ENCODE results near the gene SHC2. TPM values are rescaled to one million over a fixed set of nuclear protein-coding genes. Genes with fewer than 3 reads are reported as not detected.
A peak's percentile ranks its signal among the peaks of the same experiment; 100 is the strongest.

The SHC2 gene
- total RNA-seq, 1 donor from 2014 or later, result 24.0 TPM

- H3K4me1 ChIP-seq, result peaks cover 7% of the 10 kb centered on the region
- DNase-seq, result no peak
- ATAC-seq, result no peak
- no peak overlapping the region for H3K27ac ChIP-seq
- no peaks in the 10 kb centered on the region for H3K36me3 ChIP-seq
- no peaks in the 10 kb centered on the region for H3K27me3 ChIP-seq (ENCODE audit: low read depth)
- H3K9me3 ChIP-seq, result no peaks in the 10 kb centered on the region
- no peak overlapping the region for H3K4me3 ChIP-seq
- intact Hi-C loops (cut with DNase I), result no loop called here
- no peak for TF ChIP-seq CTCF (IDR thresholded peaks at IDR 0.05)
These were observed 14.5 kb upstream of the SHC2 start for GRCh38 chr19:475360-475759.

- no peaks in the 10 kb centered on the region for H3K9me3 ChIP-seq
- H3K36me3 ChIP-seq, result no peaks in the 10 kb centered on the region
- H3K4me3 ChIP-seq, result peak overlapping the region; percentile 29
- peak overlapping the region; percentile 82 for H3K27ac ChIP-seq
- DNase-seq, result no peak
- peak; percentile 42 to 55 for ATAC-seq
- peak; percentile 34 for TF ChIP-seq CTCF (IDR thresholded peaks at IDR 0.05)
- H3K4me1 ChIP-seq, result no peaks in the 10 kb centered on the region
- intact Hi-C loops (cut with DNase I), result no loop called here
- H3K27me3 ChIP-seq (ENCODE audit: low read depth), result no peaks in the 10 kb centered on the region
These were observed 13.6 kb upstream of the SHC2 start for GRCh38 chr19:474126-475078.

- ATAC-seq (no peak), DNase-seq (no peak)
- Histone ChIP-seq H3K4me3 (no peak overlapping the region), H3K27me3 (ENCODE audit: low read depth) (no peaks in the 10 kb centered on the region), H3K9me3 (no peaks in the 10 kb centered on the region), H3K36me3 (no peaks in the 10 kb centered on the region), H3K27ac (no peak overlapping the region), H3K4me1 (no peaks in the 10 kb centered on the region)
- intact Hi-C loops (cut with DNase I), result no loop called here
- TF ChIP-seq CTCF (IDR thresholded peaks at IDR 0.05), result no peak
These were observed 11.4 kb upstream of the SHC2 start for GRCh38 chr19:472005-472858.

GRCh38 chr19:470701-471100, 9.9 kb upstream of the SHC2 start:
- intact Hi-C loops (cut with DNase I), result no loop called here
- TF ChIP-seq CTCF (IDR thresholded peaks at IDR 0.05), result no peak

GRCh38 chr19:469833-470232, 9.0 kb upstream of the SHC2 start:
- Histone ChIP-seq H3K4me3 (no peak overlapping the region), H3K9me3 (no peaks in the 10 kb centered on the region), H3K4me1 (no peaks in the 10 kb centered on the region), H3K36me3 (no peaks in the 10 kb centered on the region), H3K27ac (no peak overlapping the region), H3K27me3 (ENCODE audit: low read depth) (no peaks in the 10 kb centered on the region)
- intact Hi-C loops (cut with DNase I), result no loop called here
- TF ChIP-seq CTCF (IDR thresholded peaks at IDR 0.05), result no peak
- DNase-seq, result no peak
- no peak for ATAC-seq

More at GRCh38 chr19:470701-471100, 9.9 kb upstream of the SHC2 start:
- no peak overlapping the region for H3K4me3 ChIP-seq
- ATAC-seq (no peak), DNase-seq (no peak)
- no peaks in the 10 kb centered on the region for H3K4me1 ChIP-seq
- no peak overlapping the region for H3K27ac ChIP-seq
- no peaks in the 10 kb centered on the region for H3K36me3 ChIP-seq
- no peaks in the 10 kb centered on the region for H3K27me3 ChIP-seq (ENCODE audit: low read depth)
- H3K9me3 ChIP-seq, result no peaks in the 10 kb centered on the region
